Renal pelvis (tissue), 4 donors: ENCODE measurements around the gene TRAPPC12. TPM values are rescaled to one million over a fixed set of nuclear protein-coding genes. Genes with fewer than 3 reads are reported as not detected.
"Not testable (repeated sequence)": the region's sequence is repeated elsewhere in the genome, so short reads cannot be mapped to it uniquely, and the experiment has no call there.

Experiments
- DNase-seq: peaks from one replicate; pipeline ENCODE4 v3.0.0-alpha.2; 2013
- polyA plus RNA-seq, 3 donors: library from polyadenylated mRNA; unstranded; fragments of 120-200 nt; gene quantifications; one replicate each; pipeline ENCODE4 v1.2.1, GENCODE V29; 2013; ENCODE audit not compliant: insufficient read length in 3 of 3

The TRAPPC12 gene
- polyA plus RNA-seq, 3 donors = 73.6 to 110 (median 95.8) TPM

GRCh38 chr2:3429066-3429610, 49.6 kb downstream of the TRAPPC12 start:
- no peak for DNase-seq

DNA sequence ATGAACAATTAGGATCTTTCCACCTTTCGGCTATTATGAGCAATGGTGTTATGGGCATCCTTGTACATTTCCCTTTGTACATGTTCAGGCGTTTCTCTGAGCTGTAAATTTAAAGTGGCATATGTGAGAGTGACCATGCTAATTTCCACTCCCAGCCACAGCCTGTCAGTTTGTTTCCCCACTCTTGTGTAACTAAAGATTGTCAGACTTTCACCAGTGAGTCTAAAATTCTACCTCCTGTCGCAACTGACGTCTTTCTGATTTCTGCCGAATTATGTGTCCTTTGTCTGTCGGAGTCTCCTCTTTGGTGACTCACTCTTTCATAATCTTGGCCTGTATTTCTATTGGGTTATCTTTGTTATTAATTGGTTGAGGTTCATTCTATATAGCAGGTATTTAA, 50.7 kb downstream of the TRAPPC12 start:
- no peak for DNase-seq

- no peak for DNase-seq
Measured at GRCh38 chr2:3430740-3431490, 51.4 kb downstream of the TRAPPC12 start.

- no peak for DNase-seq
Measured at GRCh38 chr2:3432067-3432466, 52.6 kb downstream of the TRAPPC12 start.

DNA sequence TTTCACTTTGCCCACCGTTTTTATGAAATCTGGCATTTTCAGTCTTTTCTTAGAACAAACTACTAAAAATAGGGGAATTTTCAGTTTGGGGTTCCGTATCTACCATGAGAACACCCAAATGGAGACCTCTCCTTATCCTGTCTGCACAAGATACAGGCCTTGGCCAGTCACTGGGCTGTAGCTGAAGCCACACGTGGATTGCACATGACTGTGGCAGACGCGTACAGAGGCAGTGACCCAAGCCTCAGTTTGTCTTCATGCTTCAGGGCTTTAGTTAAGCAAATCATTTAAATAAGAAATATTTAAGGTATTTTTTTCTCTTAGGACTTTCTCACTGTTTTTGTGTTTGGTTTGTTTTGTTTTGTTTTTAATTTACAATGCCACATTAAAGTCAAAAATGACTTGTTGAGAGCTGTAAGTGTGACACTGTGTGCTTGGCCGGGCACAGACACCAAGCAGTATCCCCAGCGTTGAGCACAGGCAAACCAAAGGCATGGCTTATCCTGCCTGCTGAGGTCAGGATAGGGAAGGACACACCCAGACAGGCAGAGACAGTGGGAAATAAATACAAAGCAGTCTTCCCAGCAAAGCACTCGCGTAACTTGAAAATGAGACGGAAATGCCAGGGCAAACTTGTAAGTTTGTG, 53.3 kb downstream of the TRAPPC12 start:
- no peak for DNase-seq

GRCh38 chr2:3433339-3433699, 53.8 kb downstream of the TRAPPC12 start:
- no peak for DNase-seq

DNA sequence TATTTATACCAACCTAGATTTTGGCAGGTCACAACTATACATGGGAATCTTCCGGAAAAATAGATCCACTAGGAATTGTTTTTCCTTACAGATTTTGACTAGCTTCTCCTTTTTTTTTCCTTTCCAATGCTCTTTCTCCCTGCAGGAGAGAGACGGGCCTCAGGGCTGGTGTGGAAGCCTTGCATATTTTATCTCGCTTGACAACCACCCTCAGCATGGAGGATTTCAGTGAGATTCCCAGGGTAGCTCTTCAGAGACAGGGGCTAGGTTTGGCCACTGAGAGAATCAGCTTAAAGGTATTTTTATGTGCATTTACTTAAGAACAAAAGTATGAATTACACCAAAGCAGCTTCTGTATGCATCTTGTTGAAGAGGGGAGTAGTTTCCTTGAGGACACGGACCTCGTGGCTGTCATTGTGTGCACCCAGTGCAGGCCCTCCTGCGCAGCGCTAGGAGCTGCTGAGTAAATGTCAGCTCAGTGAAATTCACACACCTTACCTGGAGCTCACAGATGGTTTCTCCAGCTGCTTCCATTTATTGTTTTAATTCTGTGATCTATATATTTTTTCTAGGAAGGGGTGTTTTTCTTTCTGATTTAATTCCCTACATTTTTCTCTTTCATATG, 54.4 kb downstream of the TRAPPC12 start:
- DNase-seq = no peak

GRCh38 chr2:3434654-3435053, 55.2 kb downstream of the TRAPPC12 start:
- no peak for DNase-seq

DNA sequence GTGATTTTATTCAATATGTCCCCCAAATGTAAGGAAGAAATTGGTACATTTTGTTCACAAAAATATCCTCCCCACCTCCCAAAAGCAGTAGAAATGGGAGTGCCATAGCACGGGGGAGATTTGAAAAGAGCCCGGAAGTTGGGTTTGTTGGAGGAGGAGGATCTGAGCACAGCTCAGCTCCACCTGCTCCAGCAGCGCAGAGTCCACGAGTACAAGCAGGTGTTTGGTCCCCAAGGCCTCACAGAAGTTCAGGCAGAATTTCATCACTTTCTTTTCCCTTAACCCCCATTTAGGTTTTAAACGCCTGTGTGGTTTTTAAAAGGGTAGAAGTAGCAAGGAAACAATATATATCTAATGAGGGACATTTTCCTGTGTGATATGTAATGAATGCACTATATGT, 56.0 kb downstream of the TRAPPC12 start:
- DNase-seq = no peak

GRCh38 chr2:3440477-3440876, 61.0 kb downstream of the TRAPPC12 start:
- DNase-seq = no peak

- no peak for DNase-seq
Measured at GRCh38 chr2:3441465-3441864, 62.0 kb downstream of the TRAPPC12 start.

DNA sequence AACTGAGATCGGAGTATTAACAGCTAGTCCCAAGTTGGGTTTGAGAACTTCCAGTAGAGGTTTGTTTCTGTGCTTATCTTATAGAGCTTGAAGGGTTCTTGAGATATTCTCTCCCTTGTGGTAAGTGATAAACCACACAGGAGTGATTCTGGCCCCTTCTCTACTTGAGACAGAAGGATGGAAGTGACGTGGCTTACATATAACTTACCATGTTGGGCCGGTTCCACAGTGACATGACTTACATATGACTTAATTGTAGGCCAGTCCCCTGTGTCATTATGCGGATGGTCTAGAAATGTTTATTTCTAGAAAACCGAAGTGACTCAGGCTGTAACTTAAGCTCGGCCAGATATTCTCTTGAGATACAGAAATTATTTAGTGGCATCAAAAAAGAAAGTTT, 62.7 kb downstream of the TRAPPC12 start:
- DNase-seq = no peak

- no peak for DNase-seq
Measured at GRCh38 chr2:3443083-3443482, 63.6 kb downstream of the TRAPPC12 start.

DNA sequence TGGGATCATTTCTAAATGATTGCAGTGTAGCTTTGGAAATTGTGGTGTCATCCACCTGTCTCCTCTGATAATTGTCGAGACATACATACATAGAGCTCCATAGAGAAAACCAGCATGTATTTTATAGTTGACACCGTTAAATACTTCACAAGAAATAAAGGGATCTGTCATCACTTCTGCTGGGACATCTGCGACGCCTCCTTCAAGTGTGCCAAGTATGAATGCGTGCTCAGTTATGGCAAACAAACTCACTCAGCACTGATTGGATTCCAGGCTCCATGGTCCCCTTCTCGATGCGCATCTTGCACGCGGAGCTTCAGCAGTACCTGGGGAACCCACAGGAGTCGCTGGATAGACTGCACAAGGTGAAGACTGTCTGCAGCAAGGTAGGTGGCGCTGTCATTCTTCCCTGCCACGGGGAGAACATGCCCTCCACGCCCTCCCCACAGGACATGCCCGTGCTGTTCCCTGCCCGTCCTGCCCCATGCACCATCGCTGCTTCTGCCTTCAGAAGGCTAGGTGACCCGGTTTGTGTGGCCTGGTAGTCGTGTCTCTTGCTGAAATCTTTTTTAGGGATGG, 64.1 kb downstream of the TRAPPC12 start:
- no peak for DNase-seq

DNA sequence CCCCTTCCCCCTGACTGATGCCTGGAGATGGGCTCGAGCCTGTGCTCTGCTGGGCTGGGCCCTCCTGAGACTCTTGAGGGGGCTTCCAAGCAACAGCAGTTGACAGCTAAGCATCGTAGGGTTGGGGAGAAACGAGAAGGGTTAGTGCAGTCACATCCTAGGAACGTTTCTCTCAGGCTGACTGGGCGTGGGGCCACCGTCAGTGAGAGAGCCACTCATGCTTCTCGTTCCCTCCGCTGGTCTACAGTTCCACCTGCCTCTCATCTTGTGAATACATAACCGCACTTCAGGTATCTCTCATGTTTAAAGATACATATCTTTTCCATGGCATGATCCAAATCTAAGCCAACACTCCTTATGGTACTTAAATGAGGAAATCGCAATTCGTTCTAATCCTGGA, 66.4 kb downstream of the TRAPPC12 start:
- DNase-seq = no peak

- DNase-seq = no peak
Measured at GRCh38 chr2:3446381-3446780, 66.9 kb downstream of the TRAPPC12 start.

DNA sequence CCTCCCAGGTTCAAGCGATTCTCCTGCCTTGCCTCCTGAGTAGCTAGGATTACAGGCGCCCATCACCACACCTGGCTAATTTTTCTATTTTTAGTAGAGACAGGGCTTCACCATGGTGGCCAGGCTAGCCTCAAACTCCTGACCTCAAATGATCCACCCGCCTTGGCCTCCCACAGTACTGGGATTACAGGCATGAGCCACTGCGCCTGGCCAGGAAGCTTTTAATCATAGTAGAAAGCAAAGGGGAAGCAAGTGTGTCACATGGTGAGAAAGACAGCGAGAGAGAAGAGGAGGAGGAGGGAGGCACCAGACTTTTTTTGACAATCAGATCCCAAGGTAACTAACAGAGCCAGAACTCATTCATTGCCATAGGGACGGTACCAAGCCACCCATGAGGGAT, 67.7 kb downstream of the TRAPPC12 start:
- DNase-seq = not testable (repeated sequence)

GRCh38 chr2:3447789-3448317, 68.4 kb downstream of the TRAPPC12 start:
- no peak for DNase-seq

DNA sequence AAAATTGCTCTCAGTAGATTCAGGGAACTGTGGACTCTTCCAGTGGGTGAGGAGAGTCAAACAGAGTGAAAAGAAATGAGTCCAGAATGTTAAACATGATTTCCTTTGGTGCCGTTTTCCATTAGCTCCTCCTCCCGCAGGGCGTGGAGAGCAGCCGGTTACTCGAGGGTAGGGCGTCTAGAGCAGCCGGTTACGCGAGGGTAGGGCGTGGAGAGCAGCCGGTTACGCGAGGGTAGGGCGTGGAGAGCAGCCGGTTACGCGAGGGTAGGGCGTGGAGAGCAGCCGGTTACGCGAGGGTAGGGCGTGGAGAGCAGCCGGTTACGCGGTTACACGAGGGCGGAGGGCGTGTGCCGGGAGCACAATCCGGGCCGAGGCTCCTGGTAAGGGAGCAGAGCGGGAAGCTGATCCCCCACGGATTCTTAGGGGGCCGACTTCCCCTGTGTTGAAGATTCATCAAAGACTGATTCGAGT, 69.0 kb downstream of the TRAPPC12 start:
- DNase-seq = not testable (repeated sequence)

DNA sequence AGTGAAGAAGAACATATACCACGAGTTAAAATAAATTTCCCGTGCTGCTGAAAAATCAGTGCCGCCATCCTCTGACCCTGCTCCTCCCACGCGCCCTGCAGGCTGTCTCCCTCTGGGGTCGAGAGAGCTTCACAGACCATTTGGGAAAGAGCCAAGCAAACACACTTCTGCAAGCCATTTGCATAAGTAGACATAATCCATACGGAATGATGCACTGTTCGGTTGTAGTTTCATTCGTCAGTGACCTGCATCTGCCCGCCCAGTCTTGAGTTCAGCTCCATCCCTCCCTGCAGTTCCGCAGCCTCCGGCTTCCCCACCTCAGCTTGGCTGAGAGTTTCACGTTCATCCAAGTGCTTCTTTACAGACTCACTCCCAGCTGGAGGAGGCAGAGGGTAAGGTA, 69.6 kb downstream of the TRAPPC12 start:
- peak; percentile 46 for DNase-seq

DNA sequence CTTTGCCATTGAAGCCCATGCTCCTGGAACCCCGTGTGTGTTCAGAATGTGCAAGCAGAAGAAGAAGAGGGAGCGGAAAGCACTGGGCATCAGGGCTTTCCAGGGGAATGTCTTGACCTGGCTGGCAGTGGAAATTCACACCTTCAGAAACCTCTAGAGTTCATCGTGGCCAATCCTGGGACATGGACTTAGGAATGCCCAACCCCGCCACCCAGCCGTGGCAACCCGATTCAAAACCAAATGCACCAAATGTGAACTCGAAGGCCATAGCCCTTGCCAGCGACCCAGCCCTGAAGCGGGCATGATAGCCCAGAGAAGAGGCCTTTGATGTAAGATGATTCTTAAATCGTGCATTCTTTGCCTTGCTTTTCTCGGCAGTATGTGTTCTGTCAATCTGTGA, 70.4 kb downstream of the TRAPPC12 start:
- no peak for DNase-seq

- DNase-seq = no peak
Measured at GRCh38 chr2:3450385-3451010, 71.0 kb downstream of the TRAPPC12 start.
